Endodermal cell (in vitro differentiated cells): Measurements from ENCODE around the gene TMEM236. TPM values are rescaled to one million over a fixed set of nuclear protein-coding genes. Genes with fewer than 3 reads are reported as not detected.

ENCODE experiments used
- DNase-seq: peaks from one replicate; pipeline ENCODE4 v3.0.0-alpha.2; 2017
- H3K27ac ChIP-seq: 2 replicates; pipeline ENCODE4 v1.5.1; 2013; ENCODE audit warnings: mild to moderate bottlenecking, low read depth, low read length, moderate library complexity
- H3K27me3 ChIP-seq: 2 replicates; pipeline ENCODE4 v1.6.1; 2013; ENCODE audit warnings: mild to moderate bottlenecking, low read length, moderate library complexity; ENCODE audit not compliant: insufficient read depth, control insufficient read depth, poor library complexity, severe bottlenecking
- H3K36me3 ChIP-seq: 2 replicates; pipeline ENCODE4 v1.7.0; 2013; ENCODE audit warnings: mild to moderate bottlenecking, low read length, moderate library complexity; ENCODE audit not compliant: control insufficient read depth, insufficient read depth
- H3K4me1 ChIP-seq: one replicate; pipeline ENCODE4 v1.7.0; 2013; ENCODE audit warnings: low read length; ENCODE audit not compliant: control insufficient read depth, insufficient read depth
- H3K4me3 ChIP-seq: 2 replicates; pipeline ENCODE4 v1.5.1; 2013; ENCODE audit warnings: mild to moderate bottlenecking, low read length, moderate library complexity
- H3K9ac ChIP-seq: 2 replicates; pipeline ENCODE4 v1.6.1; 2013; ENCODE audit warnings: mild to moderate bottlenecking, low read length, moderate library complexity; ENCODE audit not compliant: poor library complexity, severe bottlenecking; ENCODE audit errors: extremely low read depth
- H3K9me3 ChIP-seq: 2 replicates; pipeline ENCODE4 v1.6.1; 2013; ENCODE audit warnings: mild to moderate bottlenecking, low read length, moderate library complexity; ENCODE audit not compliant: control insufficient read depth
- H3K27ac Mint-ChIP-seq: 2 replicates; pipeline ENCODE4 v1.8.0; 2020; ENCODE audit warnings: mixed read lengths
- H3K27me3 Mint-ChIP-seq: 2 replicates; pipeline ENCODE4 v1.8.0; 2021; ENCODE audit warnings: mild to moderate bottlenecking, mixed read lengths; ENCODE audit not compliant: insufficient read depth
- H3K36me3 Mint-ChIP-seq: 2 replicates; pipeline ENCODE4 v1.8.0; 2020; ENCODE audit warnings: low read depth, mixed read lengths
- H3K4me1 Mint-ChIP-seq: 2 replicates; pipeline ENCODE4 v1.8.0; 2020; ENCODE audit warnings: mixed read lengths
- H3K4me3 Mint-ChIP-seq: 2 replicates; pipeline ENCODE4 v1.8.0; 2020; ENCODE audit warnings: mild to moderate bottlenecking, moderate library complexity, mixed read lengths
- H3K9me3 Mint-ChIP-seq: 2 replicates; pipeline ENCODE4 v1.8.0; 2020; ENCODE audit warnings: mild to moderate bottlenecking, mixed read lengths
- CTCF ChIP-seq: fragments of 200-600 bp; sonication (generic); conservative IDR thresholded peaks from 2 replicates; pipeline ENCODE4 v1.5.0; 2021; ENCODE audit warnings: antibody characterized with exemption, mild to moderate bottlenecking
- WGBS, 2 experiments: methylation state at CpG; one replicate each; pipeline versions ENCODE4 v1.1.5 to v1.1.7; 2013; ENCODE audit warnings: missing lambda C conversion rate in 2 of 2, mixed read lengths in 1 of 2; ENCODE audit not compliant: insufficient coverage in 1 of 2, insufficient read length in 1 of 2; 5-methylcytosine and 5-hydroxymethylcytosine counted together
- total RNA-seq, 2 donors: library from RNA; stranded (reverse); fragmentation: NEBNext Ultra II Directional in 1 of 2; extraction: Animal tissue kit (Norgen Biotek cat#: 25700) in 1 of 2; gene quantifications; 2 replicates in 1 of 2; 3 replicates in 1 of 2; pipeline ENCODE4 v1.2.1, GENCODE V29; 2021

TMEM236 gene
- total RNA-seq, 2 donors from 2014 or later, result 0.04 TPM; not detected in 1

GRCh38 chr10:17789396-17789795, 37.4 kb downstream of the TMEM236 start:
- Histone ChIP-seq H3K4me3 (no peak overlapping the region), H3K27me3 (no peaks in the 10 kb centered on the region), H3K4me1 (peaks cover 12% of the 10 kb centered on the region), H3K9ac (no peak overlapping the region), H3K36me3 (no peaks in the 10 kb centered on the region), H3K9me3 (no peaks in the 10 kb centered on the region), H3K27ac (no peak overlapping the region)
- no peaks in the 10 kb centered on the region for H3K27me3 Mint-ChIP-seq
- no peak for TF ChIP-seq CTCF
- no peak overlapping the region for H3K4me3 Mint-ChIP-seq
- no peak for DNase-seq
- WGBS, 2 experiments, result 95 to 97% methylated on average over 4 to 7 of the region's 7 CpGs
- H3K4me1 Mint-ChIP-seq, result peaks cover 32% of the 10 kb centered on the region
- H3K27ac Mint-ChIP-seq, result no peak overlapping the region
- H3K9me3 Mint-ChIP-seq, result no peaks in the 10 kb centered on the region
- no peaks in the 10 kb centered on the region for H3K36me3 Mint-ChIP-seq

GRCh38 chr10:17790651-17791050, 38.6 kb downstream of the TMEM236 start:
- H3K36me3 ChIP-seq, result no peaks in the 10 kb centered on the region
- no peak overlapping the region for H3K27ac ChIP-seq
- no peak overlapping the region for H3K9ac ChIP-seq
- Mint-ChIP-seq H3K27ac (no peak overlapping the region), H3K27me3 (no peaks in the 10 kb centered on the region), H3K9me3 (peaks cover 6% of the 10 kb centered on the region), H3K36me3 (no peaks in the 10 kb centered on the region), H3K4me1 (peaks cover 39% of the 10 kb centered on the region), H3K4me3 (no peak overlapping the region)
- no peak for DNase-seq
- no peak overlapping the region for H3K4me3 ChIP-seq
- WGBS, 2 experiments, result 92 to 100% methylated on average over 1 to 2 of the region's 2 CpGs
- no peaks in the 10 kb centered on the region for H3K27me3 ChIP-seq
- peaks cover 12% of the 10 kb centered on the region for H3K4me1 ChIP-seq
- H3K9me3 ChIP-seq, result no peaks in the 10 kb centered on the region
- TF ChIP-seq CTCF, result no peak

GRCh38 chr10:17792991-17793390, 41.0 kb downstream of the TMEM236 start:
- Histone ChIP-seq H3K36me3 (no peaks in the 10 kb centered on the region), H3K4me3 (no peak overlapping the region), H3K9ac (no peak overlapping the region), H3K27me3 (no peaks in the 10 kb centered on the region), H3K4me1 (peaks cover 9% of the 10 kb centered on the region), H3K27ac (no peak overlapping the region), H3K9me3 (peaks cover 21% of the 10 kb centered on the region)
- H3K27ac Mint-ChIP-seq, result no peak overlapping the region
- peaks cover 3% of the 10 kb centered on the region for H3K36me3 Mint-ChIP-seq
- H3K4me3 Mint-ChIP-seq, result no peak overlapping the region
- no peak for DNase-seq
- no peaks in the 10 kb centered on the region for H3K27me3 Mint-ChIP-seq
- H3K9me3 Mint-ChIP-seq, result peaks cover 18% of the 10 kb centered on the region
- H3K4me1 Mint-ChIP-seq, result peaks cover 34% of the 10 kb centered on the region
- TF ChIP-seq CTCF, result no peak
